ENCODE data around the gene TNNI3.
A peak's percentile ranks its signal among the peaks of the same experiment; 100 is the strongest.

Gene TNNI3

DNA sequence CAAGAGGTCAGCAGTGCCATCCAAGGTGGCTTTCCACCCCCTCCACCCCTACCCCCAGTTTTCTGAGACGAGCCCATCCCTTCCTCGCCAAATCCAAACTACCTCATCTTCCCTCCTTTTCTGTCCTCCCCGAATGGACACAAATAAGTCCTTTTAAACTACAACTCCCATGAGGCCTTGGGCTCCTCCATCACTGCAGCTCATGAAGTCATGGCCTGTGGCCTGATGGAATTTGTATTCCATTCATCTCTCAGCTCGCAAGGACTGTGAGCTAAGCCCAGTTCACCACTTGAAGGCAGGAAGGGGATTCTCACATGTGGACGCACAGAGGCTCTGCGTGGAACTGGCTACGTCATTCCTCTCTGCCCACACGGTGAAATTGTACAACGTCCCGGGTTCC, 39.3 kb upstream of the TNNI3 start:
- TF ChIP-seq CTCF (IDR thresholded peaks at IDR 0.05; ENCODE audit: control insufficient read depth, insufficient read depth, low read depth, low read length, missing control alignments), result no peak
- DNase-seq (ENCODE audit: low read depth), result no peak
- no peak overlapping the region for H3K4me3 ChIP-seq (ENCODE audit: control insufficient read depth, low read depth, low read length)

DNA sequence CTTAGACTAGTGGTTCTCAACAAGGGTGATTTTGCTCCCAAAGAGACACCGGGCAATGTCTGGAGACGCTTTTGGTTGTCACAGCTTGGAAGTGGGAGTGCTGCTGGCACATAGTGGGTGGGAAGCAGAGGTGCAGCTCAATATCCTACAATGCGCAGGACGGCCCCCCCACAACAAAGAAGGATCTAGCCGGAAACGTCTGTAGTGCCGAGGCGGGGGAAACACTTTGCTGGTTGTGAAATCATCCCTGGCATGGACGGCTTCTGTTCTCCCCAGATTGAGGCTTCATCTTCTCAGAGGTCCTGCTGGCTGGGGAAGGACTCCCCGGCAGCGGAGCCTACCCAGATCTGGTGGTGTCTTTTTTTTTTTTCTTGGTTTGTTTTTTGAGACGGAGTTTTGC, 35.9 kb upstream of the TNNI3 start:
- no peak for TF ChIP-seq CTCF (IDR thresholded peaks at IDR 0.05; ENCODE audit: control insufficient read depth, insufficient read depth, low read depth, low read length, missing control alignments)
- no peak for DNase-seq (ENCODE audit: low read depth)
- H3K4me3 ChIP-seq (ENCODE audit: control insufficient read depth, low read depth, low read length), result no peak overlapping the region

GRCh38 chr19:55189403-55189835, 31.9 kb upstream of the TNNI3 start:
- no peak for TF ChIP-seq CTCF (IDR thresholded peaks at IDR 0.05; ENCODE audit: control insufficient read depth, insufficient read depth, low read depth, low read length, missing control alignments)
- DNase-seq (ENCODE audit: low read depth), result peak; percentile 89
- H3K4me3 ChIP-seq (ENCODE audit: control insufficient read depth, low read depth, low read length), result no peak overlapping the region

- DNase-seq (ENCODE audit: low read depth), result no peak
- no peak overlapping the region for H3K4me3 ChIP-seq (ENCODE audit: control insufficient read depth, low read depth, low read length)
- TF ChIP-seq CTCF (IDR thresholded peaks at IDR 0.05; ENCODE audit: control insufficient read depth, insufficient read depth, low read depth, low read length, missing control alignments), result no peak
Observed at GRCh38 chr19:55188625-55189024, 31.1 kb upstream of the TNNI3 start.

DNA sequence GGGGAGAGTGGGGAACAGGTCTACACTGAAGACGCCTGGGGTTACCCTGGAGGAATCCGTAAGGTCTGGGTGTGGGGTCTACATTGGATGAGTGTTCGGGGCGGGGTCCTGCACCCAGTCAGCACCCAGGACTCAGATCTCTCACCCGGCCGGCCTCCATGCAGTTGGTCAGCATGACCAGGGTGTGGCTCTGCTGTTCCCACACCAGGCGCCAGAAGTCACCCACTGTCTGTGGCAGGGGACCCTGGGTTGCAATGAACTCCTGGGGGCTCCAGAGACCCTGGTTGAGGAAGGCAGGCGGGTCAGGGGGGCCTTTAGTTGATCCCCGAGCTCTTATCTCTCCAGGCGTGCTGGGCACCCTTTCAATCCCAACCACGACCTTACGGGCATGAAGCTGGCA, 28.5 kb upstream of the TNNI3 start:
- no peak for TF ChIP-seq CTCF (IDR thresholded peaks at IDR 0.05; ENCODE audit: control insufficient read depth, insufficient read depth, low read depth, low read length, missing control alignments)
- DNase-seq (ENCODE audit: low read depth), result no peak

DNA sequence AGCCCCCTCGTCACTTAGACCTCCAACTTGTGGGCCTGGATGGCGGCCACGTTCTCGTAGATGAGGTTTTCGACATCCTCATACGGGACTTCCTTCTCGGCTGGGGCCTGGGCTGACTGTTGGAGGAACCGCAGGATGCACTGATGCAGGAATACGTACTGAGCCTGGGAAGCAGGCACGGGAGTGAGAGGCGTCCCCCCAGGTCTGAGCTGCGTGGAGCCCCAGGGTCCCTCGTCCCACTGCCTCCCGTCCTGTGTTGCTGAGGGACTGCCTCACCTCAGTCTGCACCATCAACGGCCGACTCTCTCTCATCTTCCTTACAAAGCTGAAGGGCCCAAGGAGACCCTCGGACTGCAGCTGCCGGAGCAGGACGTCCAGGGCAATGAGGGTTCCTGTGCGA, 24.2 kb upstream of the TNNI3 start:
- no peak overlapping the region for H3K4me3 ChIP-seq (ENCODE audit: control insufficient read depth, low read depth, low read length)
- no peak for DNase-seq (ENCODE audit: low read depth)
- TF ChIP-seq CTCF (IDR thresholded peaks at IDR 0.05; ENCODE audit: control insufficient read depth, insufficient read depth, low read depth, low read length, missing control alignments), result no peak

More for the DNA sequence above, 28.5 kb upstream of the TNNI3 start:
- H3K4me3 ChIP-seq (ENCODE audit: control insufficient read depth, low read depth, low read length), result no peak overlapping the region
